Measurements from ENCODE around the gene PXDN.
"Not testable (repeated sequence)": the region's sequence is repeated elsewhere in the genome, so short reads cannot be mapped to it uniquely, and the experiment has no call there.

PXDN gene

GRCh38 chr2:1700427-1700826 lies 43.9 kb downstream of the PXDN start:
- not testable (repeated sequence) for DNase-seq

- DNase-seq, result no peak
Measured at GRCh38 chr2:1698188-1698945, 45.9 kb downstream of the PXDN start.

- DNase-seq, result no peak
Measured at GRCh38 chr2:1697601-1698000, 46.7 kb downstream of the PXDN start.

GRCh38 chr2:1696472-1696871 lies 47.8 kb downstream of the PXDN start:
- DNase-seq, result no peak

- no peak for DNase-seq
Measured at GRCh38 chr2:1694371-1695271, 49.7 kb downstream of the PXDN start.

GRCh38 chr2:1693723-1694122 lies 50.6 kb downstream of the PXDN start:
- no peak for DNase-seq

GRCh38 chr2:1692342-1692741 lies 52.0 kb downstream of the PXDN start:
- no peak for DNase-seq

GRCh38 chr2:1691366-1691765 lies 52.9 kb downstream of the PXDN start:
- no peak for DNase-seq

GRCh38 chr2:1690056-1690775 lies 54.1 kb downstream of the PXDN start:
- DNase-seq, result no peak

GRCh38 chr2:1688859-1689258 lies 55.5 kb downstream of the PXDN start:
- no peak for DNase-seq

- no peak for DNase-seq
Measured at GRCh38 chr2:1688161-1688560, 56.2 kb downstream of the PXDN start.

GRCh38 chr2:1687254-1687653 lies 57.1 kb downstream of the PXDN start:
- no peak for DNase-seq

GRCh38 chr2:1686784-1687105 lies 57.6 kb downstream of the PXDN start:
- DNase-seq, result no peak

GRCh38 chr2:1685957-1686783 lies 58.1 kb downstream of the PXDN start:
- no peak for DNase-seq

GRCh38 chr2:1685078-1685956 lies 59.0 kb downstream of the PXDN start:
- no peak for DNase-seq

- no peak for DNase-seq
Measured at GRCh38 chr2:1683297-1683696, 61.0 kb downstream of the PXDN start.

GRCh38 chr2:1682181-1682440 lies 62.2 kb downstream of the PXDN start:
- no peak for DNase-seq

GRCh38 chr2:1681323-1682180 lies 62.8 kb downstream of the PXDN start:
- no peak for DNase-seq

GRCh38 chr2:1681017-1681318 lies 63.3 kb downstream of the PXDN start:
- DNase-seq, result no peak

- no peak for DNase-seq
Measured at GRCh38 chr2:1680222-1681016, 63.9 kb downstream of the PXDN start.
